H1 (cell line): ENCODE data around the gene TGFBRAP1. TPM values are rescaled to one million over a fixed set of nuclear protein-coding genes. Genes with fewer than 3 reads are reported as not detected.

Source experiments
- CTCF ChIA-PET: fragments of 300-600 bp; sonication (Branson Sonifier 250); formaldehyde crosslinking; loops from one replicate; lab custom pipeline; 2021; ENCODE audit not compliant: partially characterized antibody; lab: Charles Lee
- POLR2A ChIA-PET: fragments of 300-600 bp; sonication (Branson Sonifier 250); formaldehyde crosslinking; loops from one replicate; lab custom pipeline; 2021; ENCODE audit warnings: inconsistent platforms; ENCODE audit not compliant: partially characterized antibody; lab: Charles Lee
- DNase-seq, 2 experiments: peaks; one replicate each; pipeline versions ENCODE4 v3.0.0 to v3.0.0-alpha.2; 2010 to 2022; ENCODE audit warnings: low spot score in 2 of 2, low read depth in 1 of 2, mixed read lengths in 1 of 2
- FAIRE-seq: peaks from 2 replicates; lab custom pipeline; 2011; peaks lifted over from hg19 to GRCh38; lab: Jason Lieb, UNC
- H2AFZ ChIP-seq: 2 replicates; pipeline ENCODE4 v1.8.1; 2012; ENCODE audit warnings: low read length, inconsistent platforms
- H2AK5ac ChIP-seq: 2 replicates; pipeline ENCODE4 v1.6.1; 2013; ENCODE audit warnings: low read depth, low read length
- H2BK120ac ChIP-seq: replicated peaks from 2 replicates; pipeline ENCODE3; 2013; ENCODE audit warnings: low read depth, low read length, inconsistent platforms
- H2BK12ac ChIP-seq: 2 replicates; pipeline ENCODE4 v1.6.1; 2013; ENCODE audit warnings: low read depth, low read length
- H2BK15ac ChIP-seq: 2 replicates; pipeline ENCODE4 v1.6.1; 2013; ENCODE audit warnings: low read length
- H2BK20ac ChIP-seq: 2 replicates; pipeline ENCODE4 v1.6.1; 2013; ENCODE audit warnings: low read length
- H2BK5ac ChIP-seq: 2 replicates; pipeline ENCODE4 v1.6.1; 2013; ENCODE audit warnings: low read depth, low read length
- H3K14ac ChIP-seq: 2 replicates; pipeline ENCODE4 v1.6.1; 2013; ENCODE audit warnings: inconsistent platforms; ENCODE audit not compliant: insufficient read length
- H3K18ac ChIP-seq: 2 replicates; pipeline ENCODE4 v1.6.1; 2013; ENCODE audit warnings: low read length; ENCODE audit errors: extremely low read depth
- H3K23ac ChIP-seq: 2 replicates; pipeline ENCODE4 v1.6.1; 2013; ENCODE audit warnings: inconsistent platforms; ENCODE audit not compliant: insufficient read length
- H3K23me2 ChIP-seq: 2 replicates; pipeline ENCODE4 v1.6.1; 2013; ENCODE audit warnings: low read depth, low read length
- H3K27ac ChIP-seq: 2 replicates; pipeline ENCODE4 v1.6.1; 2011; ENCODE audit warnings: low read depth, low read length, inconsistent platforms
- H3K27me3 ChIP-seq, 4 experiments: replicated peaks in 1 of 4; 1 replicate in 1 of 4; 2 replicates in 3 of 4; pipeline versions ENCODE4 v1.6.1 to v1.8.1; 2011 to 2013; ENCODE audit warnings: low read length in 3 of 4, mild to moderate bottlenecking in 3 of 4, inconsistent platforms in 2 of 4, mixed read lengths in 2 of 4, moderate library complexity in 1 of 4; ENCODE audit not compliant: control insufficient read depth in 3 of 4, insufficient read depth in 3 of 4; ENCODE audit errors: extremely low read depth in 1 of 4
- H3K36me3 ChIP-seq, 4 experiments: 2 replicates each; pipeline versions ENCODE4 v1.6.1 to v1.8.1; 2011 to 2013; ENCODE audit warnings: mild to moderate bottlenecking in 4 of 4, low read length in 3 of 4, moderate library complexity in 2 of 4, control low read depth in 1 of 4, inconsistent platforms in 1 of 4; ENCODE audit not compliant: insufficient read depth in 4 of 4, control insufficient read depth in 2 of 4
- H3K4ac ChIP-seq: replicated peaks from 2 replicates; pipeline ENCODE3; 2013; ENCODE audit warnings: low read length, low read depth, mixed read lengths, inconsistent platforms; ENCODE audit not compliant: insufficient read length
- H3K4me1 ChIP-seq, 4 experiments: replicated peaks in 1 of 4; 1 replicate in 1 of 4; 2 replicates in 3 of 4; pipeline versions ENCODE4 v1.6.1 to v1.8.1; 2011 to 2013; ENCODE audit warnings: low read length in 3 of 4, inconsistent platforms in 2 of 4, mixed read lengths in 1 of 4; ENCODE audit not compliant: insufficient read depth in 4 of 4, control insufficient read depth in 3 of 4
- H3K4me2 ChIP-seq, 2 experiments: 2 replicates each; pipeline versions ENCODE4 v1.6.1 to v1.8.1; 2011 to 2013; ENCODE audit warnings: low read depth in 2 of 2, low read length in 2 of 2, control low read depth in 1 of 2, inconsistent platforms in 1 of 2, mild to moderate bottlenecking in 1 of 2; ENCODE audit not compliant: insufficient read depth in 1 of 2
- H3K4me3 ChIP-seq, 4 experiments: fragments of 200-600, 300-600 bp in 1 of 4; sonication (generic), shearing (Covaris generic), sonication (Bioruptor Twin) in 1 of 4; 2 replicates each; pipeline versions ENCODE4 v1.5.1 to v1.8.1; 2011 to 2016; ENCODE audit warnings: low read length in 4 of 4, low read depth in 3 of 4, control low read depth in 2 of 4, inconsistent platforms in 2 of 4, mild to moderate bottlenecking in 2 of 4, mixed read lengths in 1 of 4, moderate library complexity in 1 of 4; ENCODE audit not compliant: insufficient read depth in 2 of 4; ENCODE audit errors: extremely low read depth in 1 of 4
- H3K56ac ChIP-seq: replicated peaks from 2 replicates; pipeline ENCODE3; 2013; ENCODE audit warnings: low read depth, mild to moderate bottlenecking, mixed read lengths, low read length, inconsistent platforms; ENCODE audit not compliant: insufficient read length
- H3K79me1 ChIP-seq: 2 replicates; pipeline ENCODE4 v1.6.1; 2013; ENCODE audit warnings: low read depth, low read length, control low read depth
- H3K79me2 ChIP-seq, 2 experiments: 2 replicates each; pipeline versions ENCODE4 v1.6.1 to v1.8.1; 2012 to 2013; ENCODE audit warnings: low read length in 2 of 2, mild to moderate bottlenecking in 2 of 2, inconsistent platforms in 1 of 2; ENCODE audit not compliant: insufficient read depth in 2 of 2, control insufficient read depth in 1 of 2
- H3K9ac ChIP-seq, 4 experiments: replicated peaks in 1 of 4; 1 replicate in 1 of 4; 2 replicates in 3 of 4; pipeline versions ENCODE4 v1.6.1 to v1.8.1; 2011 to 2013; ENCODE audit warnings: low read depth in 3 of 4, low read length in 3 of 4, control low read depth in 2 of 4, mild to moderate bottlenecking in 2 of 4, moderate library complexity in 2 of 4, inconsistent platforms in 1 of 4; ENCODE audit errors: extremely low read depth in 1 of 4
- H3K9me3 ChIP-seq, 2 experiments: 2 replicates each; pipeline versions ENCODE4 v1.6.1 to v1.8.1; 2012 to 2013; ENCODE audit warnings: mild to moderate bottlenecking in 2 of 2, moderate library complexity in 2 of 2, control low read depth in 1 of 2, inconsistent platforms in 1 of 2, low read depth in 1 of 2, low read length in 1 of 2, mixed read lengths in 1 of 2; ENCODE audit not compliant: insufficient read depth in 2 of 2
- H4K20me1 ChIP-seq, 2 experiments: replicated peaks in 1 of 2; 2 replicates each; pipeline versions ENCODE3 to v1.8.1; 2011 to 2013; ENCODE audit warnings: inconsistent platforms in 2 of 2, low read length in 2 of 2, mild to moderate bottlenecking in 1 of 2; ENCODE audit not compliant: insufficient read depth in 2 of 2, control insufficient read depth in 1 of 2
- H4K5ac ChIP-seq: 2 replicates; pipeline ENCODE4 v1.6.1; 2013; ENCODE audit warnings: low read length, low read depth, mixed read lengths, inconsistent platforms; ENCODE audit not compliant: insufficient read length
- H4K8ac ChIP-seq: 2 replicates; pipeline ENCODE4 v1.8.0; 2013; ENCODE audit warnings: mild to moderate bottlenecking, moderate library complexity, low read length, inconsistent platforms; ENCODE audit not compliant: insufficient read depth; ENCODE audit errors: extremely low read depth
- H4K91ac ChIP-seq: replicated peaks from 2 replicates; pipeline ENCODE3; 2013; ENCODE audit warnings: low read length, mixed read lengths, inconsistent platforms; ENCODE audit not compliant: insufficient read length
- BACH1 ChIP-seq: IDR thresholded peaks from 2 replicates; pipeline ENCODE4 v1.6.1; 2012; ENCODE audit warnings: low read length, improper control_type of control experiment
- BCL11A ChIP-seq, 2 experiments: IDR thresholded peaks; one replicate each; pipeline ENCODE4 v1.6.1; 2011; ENCODE audit warnings: low read depth in 2 of 2, low read length in 2 of 2, mild to moderate bottlenecking in 2 of 2
- HDAC6 ChIP-seq: IDR thresholded peaks from one replicate; pipeline ENCODE4 v1.7.1; 2012; ENCODE audit warnings: low read depth, mild to moderate bottlenecking, inconsistent platforms, low read length, moderate library complexity
- KDM4A ChIP-seq: IDR thresholded peaks from one replicate; pipeline ENCODE4 v1.7.1; 2012; ENCODE audit warnings: low read depth, mild to moderate bottlenecking, moderate library complexity, low read length, inconsistent platforms; ENCODE audit not compliant: severe bottlenecking
- KDM5A ChIP-seq: fragments of 200-600 bp; IDR thresholded peaks from 2 replicates; pipeline ENCODE4 v1.7.1; 2012; ENCODE audit warnings: mild to moderate bottlenecking, low read length, inconsistent platforms, mixed read lengths
- POLR2A ChIP-seq, 2 experiments: IDR thresholded peaks; 1 replicate in 1 of 2; 2 replicates in 1 of 2; pipeline ENCODE4 v1.6.1; 2011; ENCODE audit warnings: low read depth in 2 of 2, low read length in 2 of 2, mild to moderate bottlenecking in 2 of 2; ENCODE audit errors: control extremely low read depth in 1 of 2
- RFX5 ChIP-seq: IDR thresholded peaks from 2 replicates; pipeline ENCODE4 v1.6.1; 2011; ENCODE audit warnings: low read depth, low read length, improper control_type of control experiment, borderline replicate concordance
- SAP30 ChIP-seq: fragments of 300-600 bp; sonication (generic); IDR thresholded peaks from 2 replicates; pipeline ENCODE4 v1.7.1; 2012; ENCODE audit warnings: low read length, moderate library complexity, mild to moderate bottlenecking, inconsistent platforms; ENCODE audit not compliant: insufficient read depth, insufficient replicate concordance
- SIRT6 ChIP-seq: IDR thresholded peaks from one replicate; pipeline ENCODE4 v1.7.1; 2012; ENCODE audit warnings: low read length, inconsistent platforms
- SIX5 ChIP-seq: IDR thresholded peaks from 2 replicates; pipeline ENCODE4 v1.6.1; 2011; ENCODE audit warnings: mild to moderate bottlenecking, low read depth, low read length
- TEAD4 ChIP-seq: IDR thresholded peaks from 2 replicates; pipeline ENCODE4 v1.6.1; 2012; ENCODE audit warnings: low read depth, low read length, inconsistent platforms, mixed read lengths
- WGBS, 2 experiments: shearing (Covaris generic) in 1 of 2; methylation state at CpG; one replicate each; pipeline versions ENCODE4 v1.1.6 to v1.1.7; 2013 to 2015; ENCODE audit warnings: low lambda C conversion rate in 2 of 2, mixed read lengths in 2 of 2, inconsistent platforms in 1 of 2, low coverage in 1 of 2, missing lambda C conversion rate in 1 of 2; ENCODE audit not compliant: insufficient replicate concordance in 2 of 2, insufficient coverage in 1 of 2, insufficient read length in 1 of 2; ENCODE audit errors: extremely low coverage in 1 of 2, missing lambda C conversion rate in 1 of 2; 5-methylcytosine and 5-hydroxymethylcytosine counted together
- polyA plus RNA-seq, 7 experiments: library from polyadenylated mRNA; depleted of rRNA in 3 of 7; stranded (reverse) in 5 of 7; unstranded in 2 of 7; fragments of >200 nt in 5 of 7; fragments of 200-250 nt in 2 of 7; gene quantifications; 1 replicate in 5 of 7; 2 replicates in 1 of 7; 4 replicates in 1 of 7; pipeline versions ENCODE4 v1.2.1 to v1.2.3, GENCODE V29; 2011 to 2013; ENCODE audit warnings: missing spikeins in 2 of 7, mixed read lengths in 2 of 7
- total RNA-seq: library from RNA; stranded (reverse); fragmentation: NEBNext Ultra II Directional; extraction: Animal tissue kit (Norgen Biotek cat#: 25700); gene quantifications from 2 replicates; pipeline ENCODE4 v1.2.1, GENCODE V29; 2021
- TF ChIP-seq, protein P1 (sequence below), 3 experiments: IDR thresholded peaks; 1 replicate in 2 of 3; 2 replicates in 1 of 3; pipeline versions ENCODE4 v1.5.1 to v1.6.1; 2011; ENCODE audit warnings: low read length in 3 of 3, mild to moderate bottlenecking in 3 of 3, inconsistent platforms in 2 of 3, low read depth in 1 of 3, moderate library complexity in 1 of 3; ENCODE audit not compliant: insufficient read depth in 1 of 3; ENCODE audit errors: control extremely low read depth in 1 of 3

The TGFBRAP1 gene
- total and polyA plus RNA-seq, 2 of the 8 experiments (the other 6 are each of a cell fraction or from before 2014, with no cell fraction given) = 11.2 to 20.2 TPM

DNA sequence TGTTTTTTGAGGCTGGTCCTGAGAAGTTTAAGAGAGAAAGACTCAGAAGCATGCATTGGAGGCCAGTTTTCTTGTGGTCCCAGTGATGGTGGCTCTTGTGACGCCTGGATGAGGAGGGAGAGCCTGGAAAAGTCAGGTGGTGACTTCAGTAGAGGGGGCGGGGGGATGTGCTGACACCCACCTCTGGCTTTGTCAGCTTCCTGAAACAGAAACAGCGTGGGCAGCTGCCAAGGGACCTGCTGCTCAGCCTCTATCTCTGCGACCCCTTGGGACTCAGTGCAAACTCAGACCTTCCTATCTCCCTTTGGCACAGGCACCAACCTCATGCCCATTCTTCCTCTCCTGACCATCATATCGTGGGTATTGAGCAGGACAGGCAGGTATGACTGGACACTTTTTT lies 6.4 kb downstream of the TGFBRAP1 start:
- H4K91ac ChIP-seq = no peak overlapping the region
- H3K4me1 ChIP-seq = peaks cover 0 to 10% (median 5%) of the 10 kb centered on the region in 4 experiments; a peak in 3 of 7 replicates
- H2BK5ac ChIP-seq = no peak overlapping the region
- H3K56ac ChIP-seq = no peak overlapping the region
- peaks cover 6 to 83% of the 10 kb centered on the region in 2 experiments; a peak in 3 of 4 replicates for H3K79me2 ChIP-seq
- no peak overlapping the region for H3K14ac ChIP-seq
- no peak overlapping the region for H2BK20ac ChIP-seq
- H2BK12ac ChIP-seq = no peak overlapping the region
- no peak overlapping the region for H4K5ac ChIP-seq
- H3K36me3 ChIP-seq = no peaks in the 10 kb centered on the region
- 86% methylated on average over 5 of the region's 5 CpGs; no CpG with 5 or more reads in 1 of the 2 experiments for WGBS, 2 experiments
- no peaks in the 10 kb centered on the region for H3K23me2 ChIP-seq
- no peak overlapping the region for H3K4me3 ChIP-seq
- H3K4ac ChIP-seq = no peak overlapping the region
- POLR2A ChIA-PET = interaction anchor here (1.4 kb wide), 1 partner anchor 9 kb away, joined by 3 read pairs; no protein-coding TSS in a partner anchor
- H2AK5ac ChIP-seq = 0 out of 2 replicates have a peak overlapping the region, but pooled peaks have one; percentile 76
- no peak overlapping the region for H3K18ac ChIP-seq
- DNase-seq (no peak), FAIRE-seq (no peak)
- no peak overlapping the region for H4K8ac ChIP-seq
- no peak overlapping the region for H2AFZ ChIP-seq
- H3K27ac ChIP-seq = no peak overlapping the region
- no peak overlapping the region for H3K9ac ChIP-seq
- CTCF ChIA-PET = interaction anchor here (1.4 to 1.7 kb wide), 2 partner anchors 24 to 35 kb away, joined by 4 to 5 read pairs; no protein-coding TSS in a partner anchor
- no peak overlapping the region for H2BK120ac ChIP-seq
- H3K9me3 ChIP-seq = no peaks in the 10 kb centered on the region
- H3K27me3 ChIP-seq = no peaks in the 10 kb centered on the region
- H4K20me1 ChIP-seq = peaks cover 0 to 7% of the 10 kb centered on the region in 2 experiments
- 0 out of 2 replicates have a peak overlapping the region, but pooled peaks have one; percentile 53 for H2BK15ac ChIP-seq
- H3K79me1 ChIP-seq = peaks cover 20% of the 10 kb centered on the region
- no peak overlapping the region for H3K4me2 ChIP-seq
- H3K23ac ChIP-seq = no peak overlapping the region
- no peak for TF ChIP-seq KDM4A
- TF ChIP-seq SAP30 = no peak
- TF ChIP-seq TEAD4 = no peak
- no peak for TF ChIP-seq POLR2A (IDR thresholded peaks at IDR 0.05; ENCODE audit: control extremely low read depth in 1 of 2, low read depth in 2 of 2, low read length in 2 of 2)
- no peak for TF ChIP-seq BCL11A (IDR thresholded peaks at IDR 0.05; ENCODE audit: low read depth in 2 of 2, low read length in 2 of 2)
- TF ChIP-seq RFX5 = no peak
- no peak for TF ChIP-seq SIRT6
- TF ChIP-seq, protein P1, sequence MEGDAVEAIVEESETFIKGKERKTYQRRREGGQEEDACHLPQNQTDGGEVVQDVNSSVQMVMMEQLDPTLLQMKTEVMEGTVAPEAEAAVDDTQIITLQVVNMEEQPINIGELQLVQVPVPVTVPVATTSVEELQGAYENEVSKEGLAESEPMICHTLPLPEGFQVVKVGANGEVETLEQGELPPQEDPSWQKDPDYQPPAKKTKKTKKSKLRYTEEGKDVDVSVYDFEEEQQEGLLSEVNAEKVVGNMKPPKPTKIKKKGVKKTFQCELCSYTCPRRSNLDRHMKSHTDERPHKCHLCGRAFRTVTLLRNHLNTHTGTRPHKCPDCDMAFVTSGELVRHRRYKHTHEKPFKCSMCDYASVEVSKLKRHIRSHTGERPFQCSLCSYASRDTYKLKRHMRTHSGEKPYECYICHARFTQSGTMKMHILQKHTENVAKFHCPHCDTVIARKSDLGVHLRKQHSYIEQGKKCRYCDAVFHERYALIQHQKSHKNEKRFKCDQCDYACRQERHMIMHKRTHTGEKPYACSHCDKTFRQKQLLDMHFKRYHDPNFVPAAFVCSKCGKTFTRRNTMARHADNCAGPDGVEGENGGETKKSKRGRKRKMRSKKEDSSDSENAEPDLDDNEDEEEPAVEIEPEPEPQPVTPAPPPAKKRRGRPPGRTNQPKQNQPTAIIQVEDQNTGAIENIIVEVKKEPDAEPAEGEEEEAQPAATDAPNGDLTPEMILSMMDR (IDR thresholded peaks at IDR 0.05; ENCODE audit: control extremely low read depth in 1 of 3, insufficient read depth in 1 of 3, low read depth in 1 of 3, low read length in 3 of 3) = no peak
- no peak for TF ChIP-seq HDAC6
- no peak for TF ChIP-seq BACH1
- no peak for TF ChIP-seq SIX5
- no peak for TF ChIP-seq KDM5A
